CD4-positive, alpha-beta memory T cell (primary cell): ENCODE measurements around the gene CFAP43. TPM values are rescaled to one million over a fixed set of nuclear protein-coding genes. Genes with fewer than 3 reads are reported as not detected.
"Not testable (repeated sequence)": the region's sequence is repeated elsewhere in the genome, so short reads cannot be mapped to it uniquely, and the experiment has no call there.

Experiments used
- CTCF ChIA-PET: fragments of 350-600 bp; sonication (Branson Sonifier 250); formaldehyde crosslinking; loops from one replicate; lab custom pipeline; 2021; ENCODE audit warnings: inconsistent platforms; ENCODE audit not compliant: partially characterized antibody; lab: Charles Lee
- POLR2A ChIA-PET: fragments of 350-600 bp; sonication (Branson Sonifier 250); formaldehyde crosslinking; loops from one replicate; lab custom pipeline; 2021; ENCODE audit not compliant: partially characterized antibody; lab: Charles Lee
- DNase-seq, 5 donors: peaks; one replicate each; pipeline versions ENCODE4 v3.0.0 to v3.0.0-alpha.2; 2020 to 2022; ENCODE audit warnings: mixed read lengths in 1 of 5
- H3K27ac ChIP-seq: one replicate; pipeline ENCODE4 v1.7.0; 2013; ENCODE audit warnings: low read depth, low read length
- H3K27me3 ChIP-seq: 2 replicates; pipeline ENCODE4 v1.7.0; 2013; ENCODE audit warnings: mild to moderate bottlenecking, low read length, moderate library complexity; ENCODE audit not compliant: insufficient read depth
- H3K36me3 ChIP-seq: 2 replicates; pipeline ENCODE4 v1.7.0; 2013; ENCODE audit warnings: mild to moderate bottlenecking, low read length, moderate library complexity; ENCODE audit not compliant: insufficient read depth
- H3K4me1 ChIP-seq: 2 replicates; pipeline ENCODE4 v1.7.0; 2013; ENCODE audit warnings: mild to moderate bottlenecking, low read length, moderate library complexity; ENCODE audit not compliant: insufficient read depth
- H3K4me3 ChIP-seq, 2 donors: one replicate each; pipeline ENCODE4 v1.7.0; 2013; ENCODE audit warnings: low read length in 2 of 2, mild to moderate bottlenecking in 1 of 2
- H3K9me3 ChIP-seq, 2 donors: one replicate each; pipeline ENCODE4 v1.7.0; 2013; ENCODE audit warnings: low read length in 2 of 2, control low read depth in 1 of 2; ENCODE audit not compliant: control insufficient read depth in 1 of 2
- H3K27ac Mint-ChIP-seq, 7 donors: one replicate each; pipeline ENCODE4 v1.8.0; 2020 to 2021; ENCODE audit warnings: mixed read lengths in 7 of 7, mild to moderate bottlenecking in 6 of 7, inconsistent platforms in 3 of 7, moderate library complexity in 3 of 7
- H3K27me3 Mint-ChIP-seq, 2 donors: one replicate each; pipeline ENCODE4 v1.8.0; 2020 to 2021; ENCODE audit warnings: mixed read lengths in 2 of 2
- H3K36me3 Mint-ChIP-seq, 2 donors: one replicate each; pipeline ENCODE4 v1.8.0; 2020 to 2021; ENCODE audit warnings: mixed read lengths in 2 of 2, inconsistent platforms in 1 of 2, mild to moderate bottlenecking in 1 of 2
- H3K4me1 Mint-ChIP-seq, 4 donors: one replicate each; pipeline ENCODE4 v1.8.0; 2020 to 2021; ENCODE audit warnings: mixed read lengths in 4 of 4, mild to moderate bottlenecking in 1 of 4
- H3K4me3 Mint-ChIP-seq, 8 donors: one replicate each; pipeline ENCODE4 v1.8.0; 2020 to 2021; ENCODE audit warnings: mixed read lengths in 8 of 8, mild to moderate bottlenecking in 7 of 8, moderate library complexity in 6 of 8, inconsistent platforms in 3 of 8
- H3K9me3 Mint-ChIP-seq, 8 donors: one replicate each; pipeline ENCODE4 v1.8.0; 2020 to 2021; ENCODE audit warnings: mixed read lengths in 8 of 8, mild to moderate bottlenecking in 5 of 8, inconsistent platforms in 3 of 8, moderate library complexity in 1 of 8
- intact Hi-C: fragments of 100-400 bp; cut with micrococcal nuclease; formaldehyde crosslinking; loops from one replicate; pipeline ENCODE4 v1.15.1; 2023
- polyA plus RNA-seq, 2 donors: library from polyadenylated mRNA; unstranded; fragments of 300-500 nt; fragmentation: Illumina TruSeq; gene quantifications; one replicate each; pipeline ENCODE4 v1.2.3, GENCODE V29; 2021
- total RNA-seq, 2 experiments: library from RNA; stranded (reverse); gene quantifications; one replicate each; pipeline ENCODE4 v1.2.3, GENCODE V29; 2021

Gene CFAP43
- total and polyA plus RNA-seq, 4 experiments from 2014 or later, result not detected

- H3K36me3 Mint-ChIP-seq, result peaks cover 0 to 4% of the 10 kb centered on the region in 2 donors
- no peak for DNase-seq
- POLR2A ChIA-PET, result interaction anchor here (1.3 kb wide), 1 partner anchor 11 kb away, joined by 3 read pairs; no protein-coding TSS in a partner anchor
- no peaks in the 10 kb centered on the region for H3K4me1 Mint-ChIP-seq
- H3K4me1 ChIP-seq, result no peaks in the 10 kb centered on the region
- H3K27ac ChIP-seq, result no peak overlapping the region
- H3K4me3 Mint-ChIP-seq, result no peak overlapping the region
- no peaks in the 10 kb centered on the region for H3K9me3 ChIP-seq
- no peak overlapping the region for H3K4me3 ChIP-seq
- no peaks in the 10 kb centered on the region for H3K36me3 ChIP-seq
- H3K27ac Mint-ChIP-seq, result no peak overlapping the region
- peaks cover 6 to 12% of the 10 kb centered on the region in 2 donors for H3K27me3 Mint-ChIP-seq
- intact Hi-C loops, result no loop called here
- CTCF ChIA-PET, result interaction anchor here (1.1 kb wide), 1 partner anchor 9 kb away, joined by 3 read pairs; the partner anchor contains the start of gene GSTO1
- H3K9me3 Mint-ChIP-seq, result peaks cover 0 to 2% (median 0%) of the 10 kb centered on the region in 8 donors
- H3K27me3 ChIP-seq, result peaks cover 3% of the 10 kb centered on the region
These were observed 13.0 kb upstream of the CFAP43 start for GRCh38 chr10:104245066-104245632.

- H3K9me3 Mint-ChIP-seq, result peaks cover 0 to 2% (median 0%) of the 10 kb centered on the region in 8 donors
- POLR2A ChIA-PET, result no interaction called here
These were observed 11.3 kb upstream of the CFAP43 start for GRCh38 chr10:104243512-104243911.

GRCh38 chr10:104243009-104243408 lies 10.8 kb upstream of the CFAP43 start:
- H3K27ac Mint-ChIP-seq, result not testable (repeated sequence)

More at GRCh38 chr10:104243512-104243911, 11.3 kb upstream of the CFAP43 start:
- Histone ChIP-seq H3K4me3 (no peak overlapping the region), H3K4me1 (no peaks in the 10 kb centered on the region), H3K27ac (no peak overlapping the region), H3K27me3 (peaks cover 3% of the 10 kb centered on the region), H3K9me3 (no peaks in the 10 kb centered on the region), H3K36me3 (no peaks in the 10 kb centered on the region)
- Mint-ChIP-seq H3K36me3 (peaks cover 0 to 4% of the 10 kb centered on the region in 2 donors), H3K27ac (no peak overlapping the region), H3K4me3 (no peak overlapping the region), H3K27me3 (peaks cover 11 to 12% of the 10 kb centered on the region in 2 donors), H3K4me1 (no peaks in the 10 kb centered on the region)
- intact Hi-C loops, result no loop called here
- CTCF ChIA-PET, result no interaction called here
- no peak for DNase-seq

GRCh38 chr10:104242545-104242944 lies 10.4 kb upstream of the CFAP43 start:
- Histone ChIP-seq H3K4me3 (no peak overlapping the region), H3K9me3 (no peaks in the 10 kb centered on the region), H3K36me3 (no peaks in the 10 kb centered on the region), H3K27ac (no peak overlapping the region), H3K4me1 (no peaks in the 10 kb centered on the region), H3K27me3 (peaks cover 7% of the 10 kb centered on the region)
- POLR2A ChIA-PET, result interaction anchor here (1.3 kb wide), 1 partner anchor 13 kb away, joined by 3 read pairs; no protein-coding TSS in a partner anchor
- Mint-ChIP-seq H3K4me3 (no peak overlapping the region), H3K4me1 (no peaks in the 10 kb centered on the region), H3K27ac (no peak overlapping the region), H3K27me3 (peaks cover 14 to 15% of the 10 kb centered on the region in 2 donors), H3K36me3 (peaks cover 0 to 4% of the 10 kb centered on the region in 2 donors), H3K9me3 (peaks cover 0 to 2% (median 0%) of the 10 kb centered on the region in 8 donors)
- intact Hi-C loops, result no loop called here
- CTCF ChIA-PET, result no interaction called here
- no peak for DNase-seq

More at GRCh38 chr10:104243009-104243408, 10.8 kb upstream of the CFAP43 start:
- H3K36me3 Mint-ChIP-seq, DNase-seq, H3K4me3 ChIP-seq, H3K36me3 ChIP-seq, H3K4me1 ChIP-seq, H3K27me3 ChIP-seq, H3K4me3 Mint-ChIP-seq, CTCF ChIA-PET, H3K4me1 Mint-ChIP-seq, H3K9me3 Mint-ChIP-seq, H3K27ac ChIP-seq, POLR2A ChIA-PET, intact Hi-C loops, H3K9me3 ChIP-seq: not testable (repeated sequence)
- peaks cover 12% of the 10 kb centered on the region in 2 donors for H3K27me3 Mint-ChIP-seq

- DNase-seq, result no peak
- H3K4me1 ChIP-seq, result no peaks in the 10 kb centered on the region
- Mint-ChIP-seq H3K4me3 (no peak overlapping the region), H3K4me1 (no peaks in the 10 kb centered on the region), H3K36me3 (no peaks in the 10 kb centered on the region), H3K9me3 (peaks cover 0 to 11% (median 4%) of the 10 kb centered on the region in 8 donors), H3K27ac (no peak overlapping the region), H3K27me3 (peaks cover 16 to 25% of the 10 kb centered on the region in 2 donors)
- ChIA-PET CTCF (no interaction called here), POLR2A (no interaction called here)
- H3K9me3 ChIP-seq, result no peaks in the 10 kb centered on the region
- H3K36me3 ChIP-seq, result no peaks in the 10 kb centered on the region
- no peak overlapping the region for H3K27ac ChIP-seq
- intact Hi-C loops, result no loop called here
- H3K27me3 ChIP-seq, result peaks cover 9% of the 10 kb centered on the region
- no peak overlapping the region for H3K4me3 ChIP-seq
These were observed 7.9 kb upstream of the CFAP43 start for GRCh38 chr10:104240078-104240477.

- CTCF ChIA-PET, result no interaction called here
- H3K9me3 ChIP-seq, result no peaks in the 10 kb centered on the region
- H3K36me3 Mint-ChIP-seq, result peaks cover 0 to 5% of the 10 kb centered on the region in 2 donors
- H3K4me1 ChIP-seq, result peaks cover 6% of the 10 kb centered on the region
- intact Hi-C loops, result no loop called here
- no peaks in the 10 kb centered on the region for H3K36me3 ChIP-seq
- H3K27me3 ChIP-seq, result peaks cover 12% of the 10 kb centered on the region
- H3K4me3 Mint-ChIP-seq, result no peak overlapping the region
- POLR2A ChIA-PET, result no interaction called here
- no peak overlapping the region for H3K27ac Mint-ChIP-seq
- peaks cover 0 to 11% (median 5%) of the 10 kb centered on the region in 8 donors for H3K9me3 Mint-ChIP-seq
- peaks cover 14 to 35% of the 10 kb centered on the region in 2 donors for H3K27me3 Mint-ChIP-seq
- no peak overlapping the region for H3K4me3 ChIP-seq
- DNase-seq, result no peak
- peaks cover 6 to 19% (median 10%) of the 10 kb centered on the region in 4 donors for H3K4me1 Mint-ChIP-seq
- no peak overlapping the region for H3K27ac ChIP-seq
These were observed 3.6 kb upstream of the CFAP43 start for GRCh38 chr10:104235801-104236200.

- ChIA-PET POLR2A (no interaction called here), CTCF (no interaction called here)
- no peak overlapping the region for H3K4me3 Mint-ChIP-seq
- H3K9me3 ChIP-seq, result no peaks in the 10 kb centered on the region
- no peaks in the 10 kb centered on the region for H3K36me3 ChIP-seq
- H3K27me3 Mint-ChIP-seq, result peaks cover 14 to 32% of the 10 kb centered on the region in 2 donors
- no peak overlapping the region for H3K4me3 ChIP-seq
- DNase-seq, result no peak
- H3K27me3 ChIP-seq, result peaks cover 12% of the 10 kb centered on the region
- H3K9me3 Mint-ChIP-seq, result peaks cover 0 to 11% (median 5%) of the 10 kb centered on the region in 8 donors
- no peak overlapping the region for H3K27ac ChIP-seq
- peaks cover 6 to 19% (median 10%) of the 10 kb centered on the region in 4 donors for H3K4me1 Mint-ChIP-seq
- H3K27ac Mint-ChIP-seq, result no peak overlapping the region
- H3K36me3 Mint-ChIP-seq, result peaks cover 0 to 5% of the 10 kb centered on the region in 2 donors
- H3K4me1 ChIP-seq, result peaks cover 6% of the 10 kb centered on the region
- intact Hi-C loops, result no loop called here
These were observed 2.8 kb upstream of the CFAP43 start for GRCh38 chr10:104234934-104235333.
